GM12874 (cell line): ENCODE measurements around the gene FHAD1.

ENCODE experiments used
- CTCF ChIP-seq: IDR thresholded peaks from 2 replicates; pipeline ENCODE4 v1.5.1; 2011; ENCODE audit warnings: low read depth, mild to moderate bottlenecking, control low read depth, low read length, moderate library complexity; ENCODE audit not compliant: insufficient read depth

The FHAD1 gene

GRCh38 chr1:15312626-15313411 is 65.8 kb downstream of the FHAD1 start:
- TF ChIP-seq CTCF = no peak

GRCh38 chr1:15314328-15315281 is 67.6 kb downstream of the FHAD1 start:
- TF ChIP-seq CTCF = no peak

- TF ChIP-seq CTCF = no peak
Measured at GRCh38 chr1:15315815-15316214, 68.8 kb downstream of the FHAD1 start.

DNA sequence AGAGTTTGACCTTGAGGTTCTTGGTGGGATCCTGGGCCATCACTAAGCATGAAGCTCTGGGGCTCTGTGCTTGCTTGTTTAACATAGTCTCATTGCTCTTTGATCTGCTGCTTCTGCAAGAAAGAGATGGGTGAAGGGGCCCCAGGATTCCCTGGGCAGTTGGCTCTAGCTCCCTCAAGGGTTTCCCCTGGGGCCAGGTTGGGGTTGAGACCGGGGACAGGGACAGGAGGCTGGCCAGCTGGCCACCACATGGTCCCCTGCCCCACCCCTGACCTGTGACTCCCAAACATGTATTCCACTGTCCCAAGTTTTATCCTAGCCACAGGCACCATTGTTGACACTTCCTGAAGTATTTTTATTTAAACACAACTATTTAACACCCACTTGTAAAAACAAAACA is 69.5 kb downstream of the FHAD1 start:
- no peak for TF ChIP-seq CTCF

- TF ChIP-seq CTCF = no peak
Measured at GRCh38 chr1:15320267-15320666, 73.2 kb downstream of the FHAD1 start.

DNA sequence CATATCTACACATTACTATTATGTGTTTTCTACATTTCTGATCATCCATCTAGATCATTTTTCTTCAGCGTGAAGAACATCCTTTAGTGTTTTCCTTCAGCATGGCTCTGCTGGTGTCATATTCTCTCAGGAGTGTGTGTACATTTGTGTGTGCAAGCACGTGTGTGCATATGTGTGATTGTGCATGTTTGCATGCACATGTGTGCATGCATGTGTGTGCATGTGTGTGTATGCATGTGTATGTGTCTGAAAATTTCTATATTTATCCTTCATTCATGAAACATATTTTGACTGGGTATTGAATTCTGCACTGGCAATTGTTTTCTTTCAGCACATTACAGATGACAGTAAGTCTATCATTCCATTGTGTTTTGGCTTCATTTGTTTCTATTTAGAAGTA is 74.6 kb downstream of the FHAD1 start:
- TF ChIP-seq CTCF = no peak

DNA sequence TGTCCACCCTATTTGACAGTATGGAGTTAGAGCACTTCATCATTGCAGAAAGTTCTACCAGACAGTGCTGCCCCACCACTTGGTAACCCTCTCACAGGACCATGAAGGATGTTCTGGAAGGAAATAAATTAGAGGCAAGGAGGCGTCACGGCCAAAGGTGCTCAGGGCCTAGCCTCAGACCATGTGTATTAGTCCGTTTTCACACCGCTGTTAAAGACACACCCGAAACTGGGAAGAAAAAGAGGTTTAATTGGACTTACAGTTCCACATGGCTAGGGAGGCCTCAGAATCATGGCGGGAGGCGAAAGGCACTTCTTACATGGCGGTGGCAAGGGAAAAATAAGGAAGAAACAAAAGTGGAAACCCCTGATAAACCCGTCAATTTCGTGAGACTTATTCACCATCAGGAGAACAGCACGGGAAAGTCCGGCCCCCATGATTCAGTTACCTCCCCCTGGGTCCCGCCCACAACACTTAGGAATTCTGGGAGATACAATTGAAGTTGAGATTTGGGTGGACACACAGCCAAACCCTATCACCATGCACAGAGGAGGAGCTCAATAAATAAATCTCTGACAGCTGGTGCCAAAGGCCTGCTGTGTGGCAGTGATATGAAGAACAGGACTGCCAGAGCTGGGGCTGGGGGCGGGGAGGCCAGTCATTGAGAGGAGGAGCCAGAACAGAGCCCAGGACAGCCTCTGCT is 75.8 kb downstream of the FHAD1 start:
- TF ChIP-seq CTCF = no peak
